Caco-2 (cell line): ENCODE measurements around the gene PIGL. TPM values are rescaled to one million over a fixed set of nuclear protein-coding genes. Genes with fewer than 3 reads are reported as not detected.
"Not testable (repeated sequence)": the region's sequence is repeated elsewhere in the genome, so short reads cannot be mapped to it uniquely, and the experiment has no call there.

Source experiments
- BruUV-seq: library from RNA; stranded (reverse); fragments of 400-500 nt; replicated peaks from 2 replicates; lab custom pipeline; 2021; lab: Mats Ljungman, UMichigan
- CTCF ChIA-PET: fragments of 300-600 bp; sonication (Branson Sonifier 250); formaldehyde crosslinking; loops from one replicate; lab custom pipeline; 2022; ENCODE audit warnings: antibody characterized with exemption; lab: Charles Lee
- POLR2A ChIA-PET: fragments of 300-600 bp; sonication (Branson Sonifier 250); formaldehyde crosslinking; loops from one replicate; lab custom pipeline; 2022; ENCODE audit warnings: antibody characterized with exemption; lab: Charles Lee
- DNase-seq, 2 experiments: peaks; one replicate each; pipeline versions ENCODE4 v3.0.0 to v3.0.0-alpha.2; 2020 to 2022
- H3K27me3 ChIP-seq: replicated peaks from 2 replicates; pipeline ENCODE4 v1.6.0; 2011; ENCODE audit warnings: low read length; ENCODE audit not compliant: control insufficient read depth, insufficient read depth
- H3K36me3 ChIP-seq: 2 replicates; pipeline ENCODE4 v1.5.1; 2011; ENCODE audit warnings: low read length; ENCODE audit not compliant: control insufficient read depth, insufficient read depth
- H3K4me1 ChIP-seq: fragments of 250-450 bp; sonication (Bioruptor Pico); 2 replicates; pipeline ENCODE4 v1.5.1; 2020; ENCODE audit warnings: mild to moderate bottlenecking
- H3K4me3 ChIP-seq: 2 replicates; pipeline ENCODE4 v1.5.1; 2011; ENCODE audit warnings: low read depth, mild to moderate bottlenecking, control low read depth, low read length
- H3K9me3 ChIP-seq: fragments of 250-450 bp; sonication (Bioruptor Pico); 2 replicates; pipeline ENCODE4 v1.5.1; 2020; ENCODE audit warnings: mild to moderate bottlenecking, moderate library complexity
- H3K27ac Mint-ChIP-seq: one replicate; pipeline ENCODE4 v1.8.0; 2022; ENCODE audit warnings: mixed read lengths; ENCODE audit not compliant: unreplicated experiment
- H3K27me3 Mint-ChIP-seq: one replicate; pipeline ENCODE4 v1.8.0; 2022; ENCODE audit warnings: mixed read lengths; ENCODE audit not compliant: insufficient read depth, unreplicated experiment
- H3K36me3 Mint-ChIP-seq: one replicate; pipeline ENCODE4 v1.8.0; 2022; ENCODE audit warnings: mild to moderate bottlenecking, mixed read lengths; ENCODE audit not compliant: insufficient read depth, unreplicated experiment
- H3K4me1 Mint-ChIP-seq: one replicate; pipeline ENCODE4 v1.8.0; 2022; ENCODE audit warnings: low read depth, mixed read lengths; ENCODE audit not compliant: unreplicated experiment
- H3K4me3 Mint-ChIP-seq: one replicate; pipeline ENCODE4 v1.8.0; 2022; ENCODE audit warnings: mild to moderate bottlenecking, moderate library complexity, mixed read lengths; ENCODE audit not compliant: unreplicated experiment
- H3K9me3 Mint-ChIP-seq: one replicate; pipeline ENCODE4 v1.8.0; 2022; ENCODE audit warnings: mixed read lengths; ENCODE audit not compliant: unreplicated experiment
- CTCF ChIP-seq, 2 experiments: fragments of 200-600 bp in 1 of 2; IDR thresholded peaks; 1 replicate in 1 of 2; 2 replicates in 1 of 2; pipeline versions ENCODE4 v1.5.1 to v1.8.0; 2011 to 2022; ENCODE audit warnings: antibody characterized with exemption in 1 of 2, control low read depth in 1 of 2, inconsistent platforms in 1 of 2, low read depth in 1 of 2, low read length in 1 of 2, mild to moderate bottlenecking in 1 of 2, moderate library complexity in 1 of 2; ENCODE audit not compliant: insufficient read depth in 1 of 2, severe bottlenecking in 1 of 2, unreplicated experiment in 1 of 2
- intact Hi-C: fragments of 100-400 bp; cut with micrococcal nuclease; formaldehyde crosslinking; loops from one replicate; pipeline ENCODE4 v1.10.0; 2022; ENCODE audit not compliant: unreplicated experiment
- total RNA-seq: library from RNA; stranded (reverse); gene quantifications from 2 replicates; pipeline ENCODE4 v1.2.3, GENCODE V29; 2022

The PIGL gene
- total RNA-seq, 1 experiment from 2014 or later: 21.1 TPM

DNA sequence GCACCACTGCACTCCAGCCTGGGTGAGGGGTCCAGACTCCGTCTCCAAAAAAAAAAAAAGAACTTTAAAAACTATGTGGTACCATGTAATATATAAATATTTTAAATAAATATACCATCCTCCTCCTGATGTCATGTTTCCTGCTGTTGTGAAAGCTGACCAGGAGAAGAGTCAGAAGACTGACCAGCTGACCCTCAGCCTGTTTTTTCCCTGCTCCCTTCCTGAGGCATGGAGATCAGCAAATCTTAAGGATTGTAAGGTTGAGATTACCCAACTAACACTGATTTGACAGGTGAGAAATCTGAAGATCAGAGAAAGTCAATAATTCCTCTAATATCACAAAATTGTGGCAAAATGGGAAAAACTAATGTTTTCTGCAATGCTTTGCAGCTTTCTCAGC lies 19.7 kb upstream of the PIGL start:
- intact Hi-C loops: no loop called here
- TF ChIP-seq CTCF (IDR thresholded peaks at IDR 0.05; ENCODE audit: insufficient read depth in 1 of 2, low read depth in 1 of 2, low read length in 1 of 2, severe bottlenecking in 1 of 2, unreplicated experiment in 1 of 2): no peak
- ChIA-PET CTCF (no interaction called here), POLR2A (no interaction called here)
- Mint-ChIP-seq H3K36me3 (peaks cover 13% of the 10 kb centered on the region), H3K27ac (no peak overlapping the region), H3K4me3 (no peak overlapping the region), H3K4me1 (no peaks in the 10 kb centered on the region), H3K27me3 (no peaks in the 10 kb centered on the region), H3K9me3 (no peaks in the 10 kb centered on the region)
- Histone ChIP-seq H3K4me3 (no peak overlapping the region), H3K36me3 (no peaks in the 10 kb centered on the region), H3K27me3 (no peaks in the 10 kb centered on the region), H3K4me1 (no peaks in the 10 kb centered on the region), H3K9me3 (no peaks in the 10 kb centered on the region)
- no TSS peak for BruUV-seq
- no peak for DNase-seq

DNA sequence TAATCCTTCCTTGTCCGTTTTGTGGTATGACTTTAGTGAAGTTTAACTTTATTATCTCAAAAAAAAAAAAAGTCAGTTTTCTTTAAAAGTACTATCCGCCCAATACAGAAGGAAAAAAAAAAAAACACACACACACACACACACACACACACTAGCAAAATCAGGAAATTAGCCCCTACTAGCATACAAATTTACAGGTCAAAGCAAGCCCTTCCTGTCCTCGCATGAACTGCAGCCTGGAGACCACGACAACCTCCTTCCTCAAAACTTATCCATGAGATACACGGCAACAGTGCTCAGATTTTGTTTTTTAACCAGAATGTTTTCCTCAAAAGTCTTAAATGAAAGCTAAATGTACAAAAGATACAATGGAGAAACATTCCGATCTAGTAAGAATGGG lies 17.9 kb upstream of the PIGL start:
- intact Hi-C loops: no loop called here
- no peak overlapping the region for H3K4me3 Mint-ChIP-seq

GRCh38 chr17:16201693-16202131 lies 15.3 kb upstream of the PIGL start:
- H3K36me3 Mint-ChIP-seq, H3K9me3 ChIP-seq, intact Hi-C loops, CTCF ChIA-PET, BruUV-seq, H3K36me3 ChIP-seq, H3K9me3 Mint-ChIP-seq, POLR2A ChIA-PET, H3K4me3 ChIP-seq, H3K27ac Mint-ChIP-seq, H3K27me3 Mint-ChIP-seq, H3K4me3 Mint-ChIP-seq, H3K4me1 ChIP-seq, DNase-seq, H3K27me3 ChIP-seq: not testable (repeated sequence)
- H3K4me1 Mint-ChIP-seq: peaks cover 10% of the 10 kb centered on the region

More for the DNA sequence above, 17.9 kb upstream of the PIGL start:
- CTCF ChIA-PET: no interaction called here
- Histone ChIP-seq H3K36me3 (no peaks in the 10 kb centered on the region), H3K9me3 (no peaks in the 10 kb centered on the region), H3K4me1 (no peaks in the 10 kb centered on the region), H3K4me3 (no peak overlapping the region), H3K27me3 (no peaks in the 10 kb centered on the region)
- Mint-ChIP-seq H3K9me3 (no peaks in the 10 kb centered on the region), H3K4me1 (peaks cover 10% of the 10 kb centered on the region), H3K27me3 (no peaks in the 10 kb centered on the region), H3K36me3 (peaks cover under 1% of the 10 kb centered on the region), H3K27ac (no peak overlapping the region)
- DNase-seq: no peak
- no TSS peak for BruUV-seq
- no peak for TF ChIP-seq CTCF (IDR thresholded peaks at IDR 0.05; ENCODE audit: insufficient read depth in 1 of 2, low read depth in 1 of 2, low read length in 1 of 2, severe bottlenecking in 1 of 2, unreplicated experiment in 1 of 2)
- POLR2A ChIA-PET: no interaction called here

- H3K27me3 ChIP-seq, BruUV-seq, H3K27me3 Mint-ChIP-seq, H3K4me1 ChIP-seq, H3K9me3 ChIP-seq, H3K36me3 ChIP-seq, H3K36me3 Mint-ChIP-seq, H3K27ac Mint-ChIP-seq, DNase-seq, H3K9me3 Mint-ChIP-seq, H3K4me3 Mint-ChIP-seq, CTCF ChIA-PET, H3K4me3 ChIP-seq, intact Hi-C loops: not testable (repeated sequence)
- POLR2A ChIA-PET: interaction anchor here (1.2 kb wide), 1 partner anchor 12 kb away, joined by 5 read pairs; the partner anchor contains the start of gene NCOR1
- H3K4me1 Mint-ChIP-seq: peaks cover 10% of the 10 kb centered on the region
These were observed 14.2 kb upstream of the PIGL start for GRCh38 chr17:16202554-16203500.

DNA sequence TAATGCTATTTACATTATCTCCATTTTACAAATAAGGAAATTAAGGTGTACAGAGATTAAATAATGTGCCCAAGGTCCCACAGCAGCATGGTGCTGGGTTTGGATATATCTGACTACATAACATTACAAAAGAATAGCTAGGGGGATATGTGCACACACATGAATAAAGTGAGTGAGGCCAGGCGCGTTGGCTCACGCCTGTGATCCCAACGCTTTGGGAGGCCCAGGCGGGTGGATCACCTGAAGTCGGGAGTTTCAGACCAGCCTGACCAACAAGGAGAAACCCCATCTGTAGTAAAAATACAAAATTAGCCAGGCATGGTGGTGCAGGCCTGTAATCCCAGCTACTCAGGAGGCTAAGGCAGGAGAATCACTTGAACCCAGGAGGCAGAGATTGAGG lies 12.2 kb upstream of the PIGL start:
- POLR2A ChIA-PET, H3K27ac Mint-ChIP-seq, intact Hi-C loops, H3K9me3 ChIP-seq, H3K36me3 Mint-ChIP-seq, BruUV-seq, H3K4me3 Mint-ChIP-seq, H3K36me3 ChIP-seq, H3K9me3 Mint-ChIP-seq, DNase-seq, H3K4me1 ChIP-seq, CTCF ChIA-PET, H3K27me3 ChIP-seq, H3K27me3 Mint-ChIP-seq, H3K4me3 ChIP-seq: not testable (repeated sequence)
- H3K4me1 Mint-ChIP-seq: peaks cover 10% of the 10 kb centered on the region
